Stimulated activated naive CD8-positive, alpha-beta T cell treated with anti-CD3 and anti-CD28 coated beads, Interleukin-15, Interleukin-2, amounts not matched to agents 100 ng/mL and 50 ng/mL, for 24 hours (primary cell): ENCODE results near the gene CPOX.
"Not testable (repeated sequence)": the region's sequence is repeated elsewhere in the genome, so short reads cannot be mapped to it uniquely, and the experiment has no call there.

Experiments used
- H3K27ac Mint-ChIP-seq: one replicate; pipeline ENCODE4 v1.8.0; 2021; ENCODE audit warnings: mild to moderate bottlenecking, mixed read lengths
- H3K27me3 Mint-ChIP-seq: one replicate; pipeline ENCODE4 v1.8.0; 2021; ENCODE audit warnings: mixed read lengths
- H3K36me3 Mint-ChIP-seq: one replicate; pipeline ENCODE4 v1.8.0; 2021; ENCODE audit warnings: low read depth, mixed read lengths
- H3K4me1 Mint-ChIP-seq: one replicate; pipeline ENCODE4 v1.8.0; 2021; ENCODE audit warnings: low read depth, mixed read lengths
- H3K4me3 Mint-ChIP-seq: one replicate; pipeline ENCODE4 v1.8.0; 2021; ENCODE audit warnings: mild to moderate bottlenecking, mixed read lengths
- H3K9me3 Mint-ChIP-seq: one replicate; pipeline ENCODE4 v1.8.0; 2021; ENCODE audit warnings: mixed read lengths

CPOX gene

DNA sequence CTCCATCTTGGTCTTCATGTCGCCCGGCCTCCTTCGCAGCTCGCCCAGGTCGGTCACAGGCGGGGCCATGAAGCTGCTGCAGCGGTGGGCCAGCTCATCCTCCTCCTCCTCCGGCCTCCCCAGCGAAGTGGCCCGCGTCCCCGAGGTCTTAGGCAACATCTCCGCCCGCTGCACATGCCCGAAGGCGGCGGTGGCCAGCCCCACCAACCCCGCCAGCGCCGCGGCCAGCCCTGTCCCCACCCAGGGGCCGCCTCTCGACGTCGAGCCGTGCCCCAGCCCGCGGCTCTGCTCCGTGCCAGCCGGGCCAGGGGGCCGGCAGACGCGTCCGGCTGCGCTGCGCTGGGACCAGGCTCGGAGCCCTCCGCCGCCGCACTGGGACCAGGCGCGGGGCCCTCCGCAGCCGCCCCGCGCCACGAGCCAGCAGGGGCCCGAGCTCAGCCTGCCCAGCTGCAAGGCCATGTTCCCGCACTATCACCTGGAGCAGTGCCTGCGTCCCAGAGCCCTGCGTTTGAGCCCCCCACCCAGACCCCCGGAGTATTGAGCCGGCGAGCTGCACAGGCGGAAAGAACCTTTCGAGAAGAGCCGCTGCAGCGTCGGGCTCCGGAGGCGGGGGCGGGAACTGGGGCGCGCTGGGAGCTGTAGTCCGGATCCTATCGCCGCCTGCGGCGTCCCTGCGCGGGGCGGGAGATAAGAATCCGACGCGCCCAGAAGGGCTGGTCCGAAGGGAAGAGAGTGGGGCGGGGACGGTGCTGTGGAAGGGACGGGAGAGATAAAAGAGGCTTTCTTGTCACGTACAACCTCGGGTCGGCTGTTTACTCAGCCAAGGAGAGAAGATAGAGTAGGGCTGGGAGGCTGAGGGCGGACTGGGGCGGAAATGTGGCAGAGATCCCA is at the start of gene CPOX:
Gene CPOX (minus strand): TSS at position 566 of the 891 bp plus-strand sequence. CDS start 107 bp downstream, at position 459.
- Mint-ChIP-seq H3K4me3 (peak within 1 kb of the TSS; percentile 91), H3K27me3 (no peaks in the 10 kb centered on the region), H3K4me1 (peaks cover 37% of the 10 kb centered on the region), H3K9me3 (no peaks in the 10 kb centered on the region), H3K27ac (peak within 1 kb of the TSS; percentile 89), H3K36me3 (peaks cover 34% of the 10 kb centered on the region)

DNA sequence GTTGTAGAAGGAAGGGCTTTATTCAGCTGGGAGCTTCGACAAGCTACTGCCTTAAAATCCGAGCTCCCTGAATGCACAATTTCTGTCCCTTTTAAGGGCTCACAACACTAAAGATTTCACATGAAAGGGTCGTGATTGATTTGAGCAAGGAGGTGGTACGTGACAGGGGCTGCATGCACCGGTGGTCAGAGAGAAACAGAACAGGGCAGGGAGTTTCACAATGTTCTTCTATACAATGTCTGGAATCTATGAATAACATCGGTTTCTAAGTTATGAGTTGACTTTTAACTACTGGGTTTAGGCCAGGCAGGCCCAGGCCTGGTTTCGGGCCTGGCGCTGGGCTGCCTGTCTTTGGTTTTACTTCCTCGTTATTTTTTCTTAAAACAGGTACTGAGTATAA is 49.4 kb upstream of the CPOX start:
- not testable (repeated sequence) for H3K9me3 Mint-ChIP-seq, H3K27ac Mint-ChIP-seq, H3K36me3 Mint-ChIP-seq, H3K4me3 Mint-ChIP-seq, H3K27me3 Mint-ChIP-seq, H3K4me1 Mint-ChIP-seq

DNA sequence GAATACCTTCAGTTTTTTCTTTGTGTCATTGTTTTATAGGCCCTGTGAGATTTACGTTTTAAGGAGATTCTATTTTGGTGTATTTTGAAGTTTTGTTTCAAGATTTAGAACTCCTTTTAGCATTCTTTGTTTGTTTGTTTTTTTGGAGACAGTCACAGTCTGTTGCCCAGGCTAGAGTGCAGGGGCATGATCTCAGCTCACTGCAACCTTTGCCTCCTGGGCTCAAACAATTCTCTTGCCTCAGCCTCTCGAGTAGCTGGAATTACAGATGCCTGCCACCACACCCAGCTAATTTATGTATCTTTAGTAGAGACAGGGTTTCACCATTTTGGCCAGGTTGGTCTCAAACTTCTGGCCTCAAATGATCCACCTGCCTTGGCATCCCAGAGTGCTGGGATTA is 48.3 kb upstream of the CPOX start:
- H3K36me3 Mint-ChIP-seq, H3K27me3 Mint-ChIP-seq, H3K9me3 Mint-ChIP-seq, H3K4me3 Mint-ChIP-seq, H3K4me1 Mint-ChIP-seq, H3K27ac Mint-ChIP-seq: not testable (repeated sequence)

DNA sequence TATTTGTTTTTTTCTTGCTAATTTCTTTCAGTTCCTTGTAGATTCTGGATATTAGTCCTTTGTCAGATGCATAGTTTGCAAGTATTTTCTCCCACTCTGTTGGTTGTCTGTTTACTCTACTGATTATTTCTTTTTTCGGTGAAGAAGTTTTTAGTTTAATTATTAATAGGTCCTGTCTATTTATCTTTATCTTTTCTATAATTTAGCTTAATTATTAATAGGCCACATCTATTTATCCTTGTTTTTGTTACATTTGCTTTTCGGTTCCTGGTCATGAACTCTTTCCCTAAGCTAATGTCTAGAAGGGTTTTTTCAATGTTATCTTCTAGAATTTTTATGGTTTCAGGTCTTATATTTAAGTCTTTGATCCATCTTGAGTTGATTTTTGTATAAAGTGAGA is 45.1 kb upstream of the CPOX start:
- H3K4me3 Mint-ChIP-seq, H3K9me3 Mint-ChIP-seq, H3K27ac Mint-ChIP-seq, H3K36me3 Mint-ChIP-seq, H3K27me3 Mint-ChIP-seq, H3K4me1 Mint-ChIP-seq: not testable (repeated sequence)

DNA sequence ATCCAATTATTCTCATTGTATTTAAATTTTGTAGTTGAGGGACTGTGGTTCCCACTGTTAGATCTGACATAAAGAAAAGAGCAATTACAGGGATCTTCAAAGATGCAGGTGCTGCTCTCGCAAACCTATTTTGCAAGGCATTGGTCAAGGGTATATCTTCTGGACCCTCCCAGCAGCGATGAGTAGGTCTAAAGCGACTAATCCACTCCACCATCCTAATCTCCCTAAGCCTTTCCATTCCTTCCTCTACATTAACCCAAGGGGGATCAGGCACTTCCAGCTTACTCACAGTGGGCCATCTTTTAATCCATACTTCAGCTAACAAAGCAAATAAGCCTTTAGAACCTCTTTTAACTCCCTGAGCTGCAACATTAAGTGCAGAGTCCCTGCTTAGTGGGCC is 37.0 kb upstream of the CPOX start:
- no peaks in the 10 kb centered on the region for H3K27me3 Mint-ChIP-seq
- H3K27ac Mint-ChIP-seq = no peak overlapping the region
- no peaks in the 10 kb centered on the region for H3K4me1 Mint-ChIP-seq
- H3K9me3 Mint-ChIP-seq = no peaks in the 10 kb centered on the region
- no peaks in the 10 kb centered on the region for H3K36me3 Mint-ChIP-seq
- no peak overlapping the region for H3K4me3 Mint-ChIP-seq

DNA sequence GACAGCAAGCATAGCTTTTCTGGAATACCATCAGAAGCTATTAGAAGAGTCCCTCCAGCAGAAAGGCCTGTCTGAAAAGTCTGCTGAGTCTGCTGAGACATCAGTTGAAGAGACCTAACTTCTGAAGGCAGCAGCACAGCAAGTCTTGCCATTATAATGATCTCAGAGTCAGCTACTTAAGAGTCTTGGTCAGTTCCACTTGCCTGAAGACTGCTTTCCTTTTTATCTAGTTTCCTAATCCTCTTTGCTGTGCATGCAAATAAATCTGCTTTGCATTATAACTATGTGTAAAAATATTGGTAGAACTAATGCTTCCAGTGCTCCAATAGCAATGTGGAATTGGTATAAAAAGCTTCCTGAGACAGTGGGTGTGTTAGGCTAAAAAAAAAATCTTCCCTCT is 34.9 kb upstream of the CPOX start:
- Mint-ChIP-seq H3K9me3 (no peaks in the 10 kb centered on the region), H3K27ac (no peak overlapping the region), H3K27me3 (no peaks in the 10 kb centered on the region), H3K36me3 (no peaks in the 10 kb centered on the region), H3K4me3 (no peak overlapping the region), H3K4me1 (no peaks in the 10 kb centered on the region)

DNA sequence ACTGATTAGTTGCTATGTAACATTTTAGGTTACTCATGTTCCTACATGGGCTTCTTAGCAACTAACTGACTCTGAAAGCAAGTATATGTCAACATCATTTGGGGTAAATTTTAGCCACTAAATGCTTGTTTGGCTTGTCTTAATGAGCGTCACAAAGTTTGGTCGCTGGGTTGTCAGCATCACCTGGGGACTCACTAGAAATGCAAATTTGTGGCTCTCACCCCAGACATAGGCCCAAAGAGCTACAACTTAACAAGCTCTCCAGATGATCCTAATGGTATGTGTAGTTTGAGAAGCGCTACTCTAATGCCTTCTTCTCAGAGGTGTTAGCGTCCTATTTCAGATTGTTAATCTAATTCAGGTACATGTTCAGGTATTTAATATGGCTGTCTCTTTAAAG is 32.7 kb upstream of the CPOX start:
- Mint-ChIP-seq H3K27me3 (no peaks in the 10 kb centered on the region), H3K27ac (no peak overlapping the region), H3K4me1 (no peaks in the 10 kb centered on the region), H3K36me3 (no peaks in the 10 kb centered on the region), H3K9me3 (no peaks in the 10 kb centered on the region), H3K4me3 (no peak overlapping the region)

DNA sequence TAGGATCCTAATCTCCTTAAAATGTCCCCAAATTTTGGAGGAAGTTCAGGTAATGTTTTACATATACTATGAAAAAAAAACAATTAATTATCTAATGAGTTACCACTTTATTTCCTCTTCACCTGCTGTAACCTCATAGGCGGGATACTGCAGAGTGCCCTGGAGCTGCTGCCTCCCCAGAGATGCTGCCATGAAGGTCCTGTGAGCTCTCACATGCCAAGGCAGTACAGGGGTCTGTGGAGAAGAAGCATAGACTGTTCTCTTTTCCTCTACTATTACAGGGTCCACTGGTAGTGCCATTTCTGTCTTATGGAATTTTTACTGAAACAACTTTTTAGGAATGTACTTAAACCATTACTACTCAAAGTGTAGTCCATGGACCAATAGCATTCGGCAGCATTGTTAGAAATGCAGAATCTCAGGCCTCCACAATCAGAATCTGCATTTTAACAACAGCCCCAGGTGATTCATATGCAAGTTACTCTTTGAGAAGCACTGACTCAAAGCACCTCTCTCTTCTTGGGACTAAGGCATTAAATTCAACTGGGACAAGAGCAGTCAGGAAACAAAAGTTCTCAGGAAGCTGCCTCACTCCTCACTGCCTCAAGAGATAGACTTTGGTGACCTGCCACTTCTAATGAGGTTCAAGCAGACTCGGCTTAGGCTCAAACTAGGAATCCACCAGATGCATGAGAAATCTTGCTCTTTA is 30.3 kb upstream of the CPOX start:
- H3K27me3 Mint-ChIP-seq = no peaks in the 10 kb centered on the region
- H3K4me1 Mint-ChIP-seq = no peaks in the 10 kb centered on the region
- H3K4me3 Mint-ChIP-seq = no peak overlapping the region
- no peak overlapping the region for H3K27ac Mint-ChIP-seq
- no peaks in the 10 kb centered on the region for H3K36me3 Mint-ChIP-seq
- no peaks in the 10 kb centered on the region for H3K9me3 Mint-ChIP-seq

DNA sequence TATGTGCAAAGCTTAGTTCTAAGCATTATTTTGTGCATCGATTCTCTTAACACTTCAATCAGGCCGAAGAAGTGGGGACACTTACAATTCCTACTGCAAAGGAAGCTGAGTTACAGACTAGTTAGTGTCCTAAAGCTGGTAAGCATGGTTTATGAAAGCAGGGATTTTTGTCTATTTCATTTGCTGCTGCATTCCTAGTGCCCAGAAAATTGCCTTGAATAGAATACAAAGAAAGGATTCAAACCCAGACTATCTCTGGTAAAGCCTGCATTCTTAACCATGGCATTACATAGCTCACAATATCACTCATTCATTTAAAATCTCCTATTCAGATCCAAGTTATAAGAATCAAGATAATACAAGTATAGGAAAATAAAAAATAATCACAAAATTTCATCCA is 24.4 kb upstream of the CPOX start:
- Mint-ChIP-seq H3K27me3 (no peaks in the 10 kb centered on the region), H3K27ac (no peak overlapping the region), H3K4me3 (no peak overlapping the region), H3K4me1 (no peaks in the 10 kb centered on the region), H3K36me3 (no peaks in the 10 kb centered on the region), H3K9me3 (no peaks in the 10 kb centered on the region)

DNA sequence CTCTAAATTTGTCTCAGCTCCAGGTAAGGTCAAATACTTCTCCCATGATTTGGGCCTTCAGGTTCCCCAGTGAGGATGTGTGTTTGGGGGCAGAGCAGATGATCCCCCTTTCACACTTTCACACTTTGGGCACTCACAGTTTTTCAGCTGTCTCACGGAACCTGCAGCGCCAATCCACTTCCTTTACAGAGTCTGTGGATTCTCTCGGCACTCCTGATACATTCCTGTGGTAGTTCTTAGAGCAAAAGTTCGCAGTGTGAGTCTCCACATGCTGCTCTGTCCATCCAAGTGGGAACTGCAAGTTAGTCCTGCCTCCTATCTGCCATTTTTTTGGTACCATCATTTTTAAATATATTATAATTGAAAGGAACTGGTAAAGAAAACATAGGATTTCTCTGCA is 20.2 kb upstream of the CPOX start:
- Mint-ChIP-seq H3K36me3 (no peaks in the 10 kb centered on the region), H3K27me3 (no peaks in the 10 kb centered on the region), H3K4me3 (no peak overlapping the region), H3K9me3 (peaks cover 9% of the 10 kb centered on the region), H3K4me1 (no peaks in the 10 kb centered on the region), H3K27ac (no peak overlapping the region)

DNA sequence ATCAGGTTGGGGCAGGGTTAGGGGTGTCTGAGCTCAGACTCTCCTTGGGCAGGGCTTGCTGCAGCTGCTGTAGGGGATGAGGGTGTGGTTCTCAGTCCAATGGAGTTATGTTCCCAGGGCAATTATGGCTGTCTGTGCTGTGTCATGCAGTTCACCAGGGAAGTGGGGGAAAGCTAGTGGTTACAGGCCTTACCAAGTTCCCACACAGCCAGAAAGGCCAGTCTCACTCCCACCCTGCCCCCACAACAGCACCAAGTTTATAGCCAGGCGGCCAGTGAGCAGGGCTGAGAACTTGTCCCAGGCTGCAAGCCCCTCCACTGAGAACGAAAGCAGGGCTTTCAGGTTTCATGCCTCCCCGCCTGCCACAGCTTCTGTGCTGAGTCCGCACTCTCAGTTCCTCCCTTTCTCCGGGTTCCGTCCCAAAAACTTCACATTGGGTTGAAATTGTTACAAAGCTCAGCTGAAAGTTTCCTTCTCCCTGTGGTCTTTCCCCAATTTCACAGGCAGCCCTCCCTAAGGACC is 19.6 kb upstream of the CPOX start:
- no peak overlapping the region for H3K27ac Mint-ChIP-seq
- H3K4me3 Mint-ChIP-seq = no peak overlapping the region
- no peaks in the 10 kb centered on the region for H3K4me1 Mint-ChIP-seq
- peaks cover 9% of the 10 kb centered on the region for H3K9me3 Mint-ChIP-seq
- H3K27me3 Mint-ChIP-seq = no peaks in the 10 kb centered on the region
- H3K36me3 Mint-ChIP-seq = no peaks in the 10 kb centered on the region

DNA sequence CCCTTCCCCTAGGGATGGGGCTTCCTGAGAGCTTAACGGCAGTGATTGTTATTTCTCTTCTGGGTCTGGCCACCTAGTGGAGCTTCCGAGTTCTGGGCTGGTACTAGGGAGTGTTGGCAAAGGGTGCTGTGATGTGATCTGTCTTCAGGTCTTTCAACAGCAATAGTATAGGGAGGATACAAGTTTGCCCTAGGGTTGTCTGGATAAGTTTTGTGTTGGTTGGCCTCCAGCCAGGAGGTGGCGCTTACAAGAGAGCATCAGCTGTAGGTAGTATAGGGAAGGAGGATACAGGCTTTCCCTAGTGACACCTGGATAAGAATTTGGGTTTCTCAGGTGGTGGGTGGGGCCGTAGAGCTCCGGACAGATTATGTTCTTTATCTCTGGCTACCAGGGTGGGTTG is 19.2 kb upstream of the CPOX start:
- H3K36me3 Mint-ChIP-seq = no peaks in the 10 kb centered on the region
- no peaks in the 10 kb centered on the region for H3K4me1 Mint-ChIP-seq
- no peak overlapping the region for H3K27ac Mint-ChIP-seq
- no peak overlapping the region for H3K4me3 Mint-ChIP-seq
- no peaks in the 10 kb centered on the region for H3K27me3 Mint-ChIP-seq
- H3K9me3 Mint-ChIP-seq = peaks cover 9% of the 10 kb centered on the region

DNA sequence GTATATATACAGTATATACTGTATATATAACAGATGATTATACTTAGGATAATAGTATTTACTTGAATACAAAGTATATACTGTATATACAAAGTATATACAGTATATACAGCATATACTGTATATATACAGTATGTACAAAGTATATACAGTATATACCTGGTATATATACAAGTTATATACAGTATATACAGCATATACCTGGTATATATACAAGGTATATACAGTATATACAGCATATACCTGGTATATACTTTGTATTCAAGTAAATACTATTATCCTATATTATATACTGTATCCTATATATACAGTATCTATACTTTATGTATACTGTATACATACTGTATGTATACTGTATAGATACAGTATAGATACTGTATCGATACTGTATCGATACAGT is 14.6 kb upstream of the CPOX start:
- Mint-ChIP-seq H3K4me1 (no peaks in the 10 kb centered on the region), H3K4me3 (no peak overlapping the region), H3K36me3 (no peaks in the 10 kb centered on the region), H3K27me3 (peaks cover 10% of the 10 kb centered on the region), H3K27ac (no peak overlapping the region), H3K9me3 (peaks cover 13% of the 10 kb centered on the region)

DNA sequence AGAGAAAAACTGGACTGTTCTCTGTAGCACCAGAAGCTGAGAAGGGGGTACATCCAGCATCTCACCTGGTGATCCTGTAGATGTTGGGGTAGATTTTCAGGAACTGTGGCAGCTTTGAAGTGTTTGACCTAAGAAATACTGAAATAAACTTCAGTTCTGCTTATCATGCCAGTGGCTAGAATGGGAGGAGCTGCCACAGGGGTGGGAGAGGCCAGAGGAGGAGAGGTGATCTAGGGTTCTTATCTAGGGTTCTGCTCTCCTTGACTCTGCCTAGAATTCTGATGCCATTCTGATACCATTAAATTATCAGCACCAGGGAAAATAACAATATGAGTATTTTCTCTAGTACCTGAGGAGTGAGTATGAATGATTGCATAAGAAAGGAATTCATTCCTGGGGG is 10.2 kb upstream of the CPOX start:
- Mint-ChIP-seq H3K9me3 (peaks cover 4% of the 10 kb centered on the region), H3K27me3 (peaks cover 10% of the 10 kb centered on the region), H3K4me1 (no peaks in the 10 kb centered on the region), H3K36me3 (no peaks in the 10 kb centered on the region), H3K4me3 (no peak overlapping the region), H3K27ac (no peak overlapping the region)

DNA sequence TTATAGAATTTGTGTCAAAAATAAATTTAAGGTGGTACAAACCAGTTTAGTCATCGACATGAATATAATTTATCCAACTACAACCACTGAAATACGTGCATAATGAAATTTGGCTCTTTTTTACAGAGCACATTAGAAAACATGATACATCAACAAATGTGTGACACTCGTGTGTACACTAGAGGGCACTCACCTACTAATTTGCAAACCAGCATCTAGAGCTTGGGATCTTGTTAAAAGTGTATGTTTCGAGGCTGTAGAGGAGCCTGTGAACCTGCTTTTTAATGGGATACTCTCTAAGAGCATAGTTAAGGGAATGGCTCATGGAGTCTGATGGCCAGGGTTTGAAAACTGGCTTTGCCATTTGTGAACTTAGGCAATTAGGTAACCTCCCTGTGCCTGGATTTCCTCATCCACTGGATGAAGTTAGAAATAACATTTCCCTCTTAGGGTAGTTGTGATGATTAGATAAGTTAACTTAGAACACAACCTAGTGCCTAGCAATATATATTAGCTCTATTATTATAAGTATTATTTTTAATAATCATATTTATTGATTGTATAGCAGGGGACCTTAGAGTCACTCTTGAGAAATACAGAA is 8.8 kb upstream of the CPOX start:
- no peaks in the 10 kb centered on the region for H3K4me1 Mint-ChIP-seq
- no peak overlapping the region for H3K4me3 Mint-ChIP-seq
- H3K27ac Mint-ChIP-seq = no peak overlapping the region
- H3K27me3 Mint-ChIP-seq = peaks cover 10% of the 10 kb centered on the region
- peaks cover 4% of the 10 kb centered on the region for H3K9me3 Mint-ChIP-seq
- no peaks in the 10 kb centered on the region for H3K36me3 Mint-ChIP-seq
